Keratinocyte (primary cell): ENCODE data around the gene SRR. TPM values are rescaled to one million over a fixed set of nuclear protein-coding genes. Genes with fewer than 3 reads are reported as not detected.

Experiments used
- DNase-seq: peaks from one replicate; pipeline ENCODE4 v3.0.0-alpha.2; 2011; ENCODE audit warnings: low read depth, missing footprints, low spot score
- FAIRE-seq: peaks from 2 replicates; lab custom pipeline; 2011; peaks lifted over from hg19 to GRCh38; lab: Jason Lieb, UNC
- H2AFZ ChIP-seq: 2 replicates; pipeline ENCODE4 v1.6.0; 2012; ENCODE audit warnings: low read length, control low read depth, inconsistent platforms; ENCODE audit not compliant: control insufficient read depth
- H3K27ac ChIP-seq: 2 replicates; pipeline ENCODE4 v1.5.1; 2011; ENCODE audit warnings: low read length; ENCODE audit not compliant: control insufficient read depth, insufficient read depth
- H3K27me3 ChIP-seq: 3 replicates; pipeline ENCODE4 v1.6.0; 2011; ENCODE audit warnings: low read length; ENCODE audit not compliant: control insufficient read depth, insufficient read depth; ENCODE audit errors: extremely low read depth
- H3K36me3 ChIP-seq, 2 experiments: 2 replicates in 1 of 2; 3 replicates in 1 of 2; pipeline ENCODE4 v1.5.1; 2011; ENCODE audit warnings: low read length in 2 of 2, mild to moderate bottlenecking in 1 of 2; ENCODE audit not compliant: control insufficient read depth in 2 of 2, insufficient read depth in 2 of 2; ENCODE audit errors: extremely low read depth in 1 of 2
- H3K4me1 ChIP-seq: 3 replicates; pipeline ENCODE4 v1.5.1; 2011; ENCODE audit warnings: low read length; ENCODE audit not compliant: control insufficient read depth, insufficient read depth; ENCODE audit errors: extremely low read depth
- H3K4me2 ChIP-seq: 3 replicates; pipeline ENCODE4 v1.6.0; 2011; ENCODE audit warnings: low read depth, low read length; ENCODE audit not compliant: control insufficient read depth, insufficient read depth; ENCODE audit errors: extremely low read depth
- H3K4me3 ChIP-seq, 3 experiments: fragments of 200-600 bp in 1 of 3; sonication (generic) in 1 of 3; 2 replicates in 2 of 3; 3 replicates in 1 of 3; pipeline ENCODE4 v1.5.1; 2011 to 2016; ENCODE audit warnings: low read length in 3 of 3, mild to moderate bottlenecking in 3 of 3, control low read depth in 2 of 3, inconsistent platforms in 1 of 3, low read depth in 1 of 3, mixed read lengths in 1 of 3, mixed run types in 1 of 3, moderate library complexity in 1 of 3; ENCODE audit not compliant: control insufficient read depth in 2 of 3, insufficient read depth in 2 of 3; ENCODE audit errors: extremely low read depth in 1 of 3
- H3K79me2 ChIP-seq: 2 replicates; pipeline ENCODE4 v1.6.0; 2012; ENCODE audit warnings: low read length; ENCODE audit not compliant: control insufficient read depth, insufficient read depth
- H3K9ac ChIP-seq: 3 replicates; pipeline ENCODE4 v1.6.0; 2011; ENCODE audit warnings: low read length; ENCODE audit not compliant: control insufficient read depth, insufficient read depth; ENCODE audit errors: extremely low read depth
- H3K9me1 ChIP-seq: 3 replicates; pipeline ENCODE4 v1.6.0; 2011; ENCODE audit warnings: low read length; ENCODE audit not compliant: control insufficient read depth, insufficient read depth; ENCODE audit errors: extremely low read depth
- H3K9me3 ChIP-seq: 2 replicates; pipeline ENCODE4 v1.5.1; 2012; ENCODE audit warnings: low read depth, low read length; ENCODE audit not compliant: control insufficient read depth
- H4K20me1 ChIP-seq: 3 replicates; pipeline ENCODE4 v1.6.0; 2011; ENCODE audit warnings: low read length; ENCODE audit not compliant: control insufficient read depth, insufficient read depth; ENCODE audit errors: extremely low read depth
- EZH2 ChIP-seq: IDR thresholded peaks from one replicate; pipeline ENCODE4 v1.6.1; 2012; ENCODE audit warnings: inconsistent platforms, mild to moderate bottlenecking, low read length, moderate library complexity
- dilution Hi-C: fragments of 300-500 bp; cut with MboI; formaldehyde crosslinking; loops from one replicate; pipeline ENCODE4 v1.7.0; 2020; ENCODE audit warnings: low sequenced_read_pairs; ENCODE audit not compliant: extremely low pct_ligation_motif_present
- polyA plus RNA-seq, 5 experiments: library from polyadenylated mRNA; depleted of rRNA in 3 of 5; stranded (reverse) in 3 of 5; stranded (forward) in 1 of 5; unstranded in 1 of 5; fragments of >200 nt; gene quantifications; 1 replicate in 1 of 5; 2 replicates in 3 of 5; 3 replicates in 1 of 5; pipeline versions ENCODE4 v1.2.1 to v1.2.3, GENCODE V29; 2011 to 2012; ENCODE audit warnings: missing spikeins in 2 of 5, low read depth in 1 of 5, low replicate concordance in 1 of 5
- TF ChIP-seq, protein P1 (sequence below), 3 experiments: IDR thresholded peaks in 1 of 3; conservative IDR thresholded peaks in 1 of 3; optimal IDR thresholded peaks in 1 of 3; 2 replicates in 2 of 3; 3 replicates in 1 of 3; pipeline versions ENCODE3 to v1.5.1; 2011; ENCODE audit warnings: low read length in 3 of 3, mild to moderate bottlenecking in 3 of 3, moderate library complexity in 2 of 3, control low read depth in 1 of 3, inconsistent platforms in 1 of 3; ENCODE audit not compliant: insufficient read depth in 2 of 3; ENCODE audit errors: extremely low read depth in 1 of 3

The SRR gene
- polyA plus RNA-seq, 1 donor (not counting 4 experiments of a cell fraction or from before 2014, with no cell fraction given) = 17.7 TPM

DNA sequence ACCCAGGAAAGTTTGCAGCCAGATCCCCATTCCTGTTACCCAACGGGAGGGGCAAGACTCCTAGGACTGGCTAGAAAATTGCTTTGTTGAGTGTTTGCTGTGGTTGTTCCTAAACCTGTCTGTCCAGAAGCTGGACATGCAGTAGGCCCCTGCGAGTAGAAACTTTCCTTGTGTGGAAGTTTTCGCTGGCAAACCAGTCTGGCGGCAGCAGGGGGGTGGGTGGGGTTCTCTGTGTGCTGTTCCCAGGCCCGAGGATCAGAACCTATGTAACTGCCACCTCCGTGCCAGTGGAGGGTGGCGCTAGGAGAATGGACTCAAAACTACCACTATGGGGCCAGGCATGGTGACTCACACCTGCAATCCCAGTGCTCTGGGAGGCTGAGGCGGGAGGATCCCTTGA lies 42.7 kb downstream of the SRR start:
- FAIRE-seq (no peak), DNase-seq (no peak)
- Histone ChIP-seq H3K9ac (no peak overlapping the region), H4K20me1 (peaks cover 4% of the 10 kb centered on the region), H3K9me3 (no peaks in the 10 kb centered on the region), H3K4me2 (no peak overlapping the region), H3K36me3 (peaks cover 2 to 7% of the 10 kb centered on the region in 2 experiments), H3K27me3 (no peaks in the 10 kb centered on the region), H3K27ac (no peak overlapping the region), H3K79me2 (no peaks in the 10 kb centered on the region), H3K4me3 (no peak overlapping the region), H2AFZ (no peak overlapping the region), H3K9me1 (no peaks in the 10 kb centered on the region), H3K4me1 (peaks cover 3% of the 10 kb centered on the region)
- TF ChIP-seq, protein P1, sequence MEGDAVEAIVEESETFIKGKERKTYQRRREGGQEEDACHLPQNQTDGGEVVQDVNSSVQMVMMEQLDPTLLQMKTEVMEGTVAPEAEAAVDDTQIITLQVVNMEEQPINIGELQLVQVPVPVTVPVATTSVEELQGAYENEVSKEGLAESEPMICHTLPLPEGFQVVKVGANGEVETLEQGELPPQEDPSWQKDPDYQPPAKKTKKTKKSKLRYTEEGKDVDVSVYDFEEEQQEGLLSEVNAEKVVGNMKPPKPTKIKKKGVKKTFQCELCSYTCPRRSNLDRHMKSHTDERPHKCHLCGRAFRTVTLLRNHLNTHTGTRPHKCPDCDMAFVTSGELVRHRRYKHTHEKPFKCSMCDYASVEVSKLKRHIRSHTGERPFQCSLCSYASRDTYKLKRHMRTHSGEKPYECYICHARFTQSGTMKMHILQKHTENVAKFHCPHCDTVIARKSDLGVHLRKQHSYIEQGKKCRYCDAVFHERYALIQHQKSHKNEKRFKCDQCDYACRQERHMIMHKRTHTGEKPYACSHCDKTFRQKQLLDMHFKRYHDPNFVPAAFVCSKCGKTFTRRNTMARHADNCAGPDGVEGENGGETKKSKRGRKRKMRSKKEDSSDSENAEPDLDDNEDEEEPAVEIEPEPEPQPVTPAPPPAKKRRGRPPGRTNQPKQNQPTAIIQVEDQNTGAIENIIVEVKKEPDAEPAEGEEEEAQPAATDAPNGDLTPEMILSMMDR (optimal IDR thresholded peaks at IDR 0.05 in 1 of 3, IDR thresholded peaks at IDR 0.05 in 1 of 3, conservative IDR thresholded peaks at IDR 0.05 in 1 of 3; ENCODE audit: extremely low read depth in 1 of 3, insufficient read depth in 2 of 3, low read length in 3 of 3) = no peak
- no peak for TF ChIP-seq EZH2
- dilution Hi-C loops = no loop called here

DNA sequence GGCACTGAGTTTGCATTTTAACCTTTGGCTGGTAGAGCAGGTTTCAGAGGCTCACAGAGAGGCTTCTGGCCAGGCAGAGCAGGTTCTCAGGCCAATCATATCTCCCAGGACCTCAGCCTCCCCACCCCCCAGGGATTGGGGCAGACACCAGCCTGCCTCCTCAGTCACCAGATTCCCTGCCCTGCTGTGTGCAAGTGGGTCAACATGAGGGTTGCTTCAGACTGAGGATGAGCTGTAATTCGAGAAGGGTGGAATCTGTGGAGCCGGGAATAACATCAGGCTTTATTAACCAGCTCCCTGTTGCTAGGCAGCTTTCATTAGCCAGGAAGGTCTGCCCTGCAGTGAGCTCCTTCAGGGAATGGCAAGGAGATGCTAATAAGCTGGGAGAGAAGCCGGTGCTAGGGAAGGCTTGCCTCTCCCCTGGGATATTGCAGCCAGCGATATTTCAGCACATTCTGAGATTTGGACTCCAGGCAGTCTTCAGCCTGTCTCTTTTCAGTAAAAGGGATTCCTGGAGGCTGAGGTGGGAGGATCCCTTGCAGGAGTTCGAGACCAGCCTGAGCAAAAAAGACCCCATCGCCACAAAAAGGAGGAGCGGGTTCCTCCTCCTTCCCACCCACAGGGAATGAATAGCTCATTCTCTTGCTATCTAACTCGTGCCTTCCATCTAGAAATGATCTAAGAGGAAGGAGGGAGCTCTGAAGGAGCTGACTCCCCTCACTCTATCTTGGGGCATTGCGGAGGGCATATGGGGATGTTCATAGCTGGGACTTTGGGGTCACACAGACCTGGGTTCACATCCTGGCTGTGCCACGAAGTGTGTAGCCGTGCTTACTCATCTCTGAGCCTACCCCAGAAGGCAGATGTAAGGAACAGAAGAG lies 44.3 kb downstream of the SRR start:
- Histone ChIP-seq H3K9me1 (no peaks in the 10 kb centered on the region), H3K9me3 (no peaks in the 10 kb centered on the region), H3K36me3 (peaks cover 2 to 7% of the 10 kb centered on the region in 2 experiments), H3K4me3 (no peak overlapping the region), H3K27ac (no peak overlapping the region), H2AFZ (no peak overlapping the region), H3K27me3 (no peaks in the 10 kb centered on the region), H4K20me1 (peaks cover 4% of the 10 kb centered on the region), H3K4me1 (peaks cover 4% of the 10 kb centered on the region), H3K79me2 (no peaks in the 10 kb centered on the region), H3K9ac (no peak overlapping the region), H3K4me2 (no peak overlapping the region)
- peak; percentile 62 for FAIRE-seq
- TF ChIP-seq, protein P1 (optimal IDR thresholded peaks at IDR 0.05 in 1 of 3, IDR thresholded peaks at IDR 0.05 in 1 of 3, conservative IDR thresholded peaks at IDR 0.05 in 1 of 3; ENCODE audit: extremely low read depth in 1 of 3, insufficient read depth in 2 of 3, low read length in 3 of 3) = no peak
- dilution Hi-C loops = no loop called here
- no peak for DNase-seq
